BE2C (cell line): Measurements from ENCODE around the gene PAPPA.

Experiments
- DNase-seq: peaks from one replicate; pipeline ENCODE4 v3.0.0-alpha.2; 2020
- H3K27me3 ChIP-seq: fragments of 250-450 bp; sonication (Bioruptor Pico); 2 replicates; pipeline ENCODE4 v1.5.1; 2020; ENCODE audit warnings: mild to moderate bottlenecking
- H3K36me3 ChIP-seq: fragments of 250-450 bp; sonication (Bioruptor Pico); 2 replicates; pipeline ENCODE4 v1.5.1; 2020; ENCODE audit warnings: mild to moderate bottlenecking
- H3K4me1 ChIP-seq: fragments of 250-450 bp; sonication (Bioruptor Pico); 2 replicates; pipeline ENCODE4 v1.5.1; 2020
- H3K4me3 ChIP-seq: 2 replicates; pipeline ENCODE4 v1.5.1; 2011; ENCODE audit warnings: low read depth, low read length
- H3K9me3 ChIP-seq: fragments of 250-450 bp; sonication (Bioruptor Pico); 2 replicates; pipeline ENCODE4 v1.5.1; 2020
- CTCF ChIP-seq: IDR thresholded peaks from 2 replicates; pipeline ENCODE4 v1.5.1; 2012; ENCODE audit warnings: mild to moderate bottlenecking, low read depth, low read length

Gene PAPPA

GRCh38 chr9:116334546-116335150 lies 181.1 kb downstream of the PAPPA start:
- Histone ChIP-seq H3K9me3 (no peaks in the 10 kb centered on the region), H3K4me3 (no peak overlapping the region), H3K36me3 (0 out of 2 replicates have a peak, but pooled peaks cover 4% of the 10 kb centered on the region), H3K4me1 (no peaks in the 10 kb centered on the region), H3K27me3 (no peaks in the 10 kb centered on the region)
- no peak for DNase-seq
- no peak for TF ChIP-seq CTCF

GRCh38 chr9:116335392-116335791 lies 181.8 kb downstream of the PAPPA start:
- Histone ChIP-seq H3K27me3 (no peaks in the 10 kb centered on the region), H3K4me1 (no peaks in the 10 kb centered on the region), H3K36me3 (0 out of 2 replicates have a peak, but pooled peaks cover 4% of the 10 kb centered on the region), H3K9me3 (no peaks in the 10 kb centered on the region), H3K4me3 (no peak overlapping the region)
- TF ChIP-seq CTCF = no peak
- no peak for DNase-seq

GRCh38 chr9:116336133-116336862 lies 182.7 kb downstream of the PAPPA start:
- H3K4me3 ChIP-seq = no peak overlapping the region
- 0 out of 2 replicates have a peak, but pooled peaks cover 4% of the 10 kb centered on the region for H3K36me3 ChIP-seq
- no peak for DNase-seq
- H3K9me3 ChIP-seq = no peaks in the 10 kb centered on the region
- H3K27me3 ChIP-seq = no peaks in the 10 kb centered on the region
- no peak for TF ChIP-seq CTCF
- no peaks in the 10 kb centered on the region for H3K4me1 ChIP-seq

GRCh38 chr9:116337015-116337414 lies 183.4 kb downstream of the PAPPA start:
- TF ChIP-seq CTCF = no peak
- H3K4me1 ChIP-seq = no peaks in the 10 kb centered on the region
- no peaks in the 10 kb centered on the region for H3K9me3 ChIP-seq
- H3K36me3 ChIP-seq = 0 out of 2 replicates have a peak, but pooled peaks cover 4% of the 10 kb centered on the region
- no peak for DNase-seq
- no peaks in the 10 kb centered on the region for H3K27me3 ChIP-seq
- H3K4me3 ChIP-seq = no peak overlapping the region

- Histone ChIP-seq H3K4me1 (no peaks in the 10 kb centered on the region), H3K4me3 (no peak overlapping the region), H3K9me3 (no peaks in the 10 kb centered on the region), H3K36me3 (0 out of 2 replicates have a peak, but pooled peaks cover 4% of the 10 kb centered on the region), H3K27me3 (no peaks in the 10 kb centered on the region)
- DNase-seq = no peak
- no peak for TF ChIP-seq CTCF
Observed at GRCh38 chr9:116340270-116340669, 186.7 kb downstream of the PAPPA start.

GRCh38 chr9:116342061-116342460 lies 188.5 kb downstream of the PAPPA start:
- no peak for DNase-seq
- H3K4me1 ChIP-seq = no peaks in the 10 kb centered on the region
- no peaks in the 10 kb centered on the region for H3K27me3 ChIP-seq

More at GRCh38 chr9:116342061-116342460, 188.5 kb downstream of the PAPPA start:
- H3K9me3 ChIP-seq = no peaks in the 10 kb centered on the region
- H3K36me3 ChIP-seq = no peaks in the 10 kb centered on the region
- no peak overlapping the region for H3K4me3 ChIP-seq
- TF ChIP-seq CTCF = no peak
